ENCODE data around the gene ANKRD40CL.

- TF ChIP-seq GATA3 (IDR thresholded peaks at IDR 0.05; ENCODE audit: low read depth, low read length), result no peak
- TF ChIP-seq GATA2 (IDR thresholded peaks at IDR 0.05; ENCODE audit: low read depth, low read length), result no peak
These were observed 21.7 kb downstream of the ANKRD40CL start for GRCh38 chr17:50745631-50746030.
